ENCODE data around the gene HERPUD2. TPM values are rescaled to one million over a fixed set of nuclear protein-coding genes. Genes with fewer than 3 reads are reported as not detected.

Gene HERPUD2
- total RNA-seq, 1 experiment from 2014 or later: 11.7 TPM

- Histone ChIP-seq H3K9ac (ENCODE audit: low read length) (no peak overlapping the region), H3K4me1 (ENCODE audit: insufficient read depth, low read length) (no peaks in the 10 kb centered on the region), H3F3A (ENCODE audit: low read length, unreplicated experiment) (no peaks in the 10 kb centered on the region), H3K4me3 (ENCODE audit: low read length) (no peak overlapping the region), H3K9me2 (replicated peaks; ENCODE audit: low read length) (no peaks in the 10 kb centered on the region), H2AFZ (ENCODE audit: low read length) (no peak overlapping the region), H4K20me1 (ENCODE audit: low read length) (no peaks in the 10 kb centered on the region), H3K27ac (ENCODE audit: low read length) (no peak overlapping the region), H3K79me2 (ENCODE audit: low read length) (peaks cover 7% of the 10 kb centered on the region), H3K9me3 (ENCODE audit: low read length) (no peaks in the 10 kb centered on the region), H3K36me3 (ENCODE audit: low read depth, low read length) (no peaks in the 10 kb centered on the region), H3K4me2 (ENCODE audit: low read length) (no peak overlapping the region), H3K27me3 (ENCODE audit: low read length) (no peaks in the 10 kb centered on the region)
- DNase-seq (no peak), ATAC-seq (no peak)
- POLR2A ChIA-PET (ENCODE audit: unreplicated experiment): no interaction called here
- BruUV-seq (replicated peaks): no TSS peak
- CTCF ChIA-PET: no interaction called here
- TF ChIP-seq EZH2 (IDR thresholded peaks at IDR 0.05; ENCODE audit: low read length, unreplicated experiment): no peak
- TF ChIP-seq, protein P1, sequence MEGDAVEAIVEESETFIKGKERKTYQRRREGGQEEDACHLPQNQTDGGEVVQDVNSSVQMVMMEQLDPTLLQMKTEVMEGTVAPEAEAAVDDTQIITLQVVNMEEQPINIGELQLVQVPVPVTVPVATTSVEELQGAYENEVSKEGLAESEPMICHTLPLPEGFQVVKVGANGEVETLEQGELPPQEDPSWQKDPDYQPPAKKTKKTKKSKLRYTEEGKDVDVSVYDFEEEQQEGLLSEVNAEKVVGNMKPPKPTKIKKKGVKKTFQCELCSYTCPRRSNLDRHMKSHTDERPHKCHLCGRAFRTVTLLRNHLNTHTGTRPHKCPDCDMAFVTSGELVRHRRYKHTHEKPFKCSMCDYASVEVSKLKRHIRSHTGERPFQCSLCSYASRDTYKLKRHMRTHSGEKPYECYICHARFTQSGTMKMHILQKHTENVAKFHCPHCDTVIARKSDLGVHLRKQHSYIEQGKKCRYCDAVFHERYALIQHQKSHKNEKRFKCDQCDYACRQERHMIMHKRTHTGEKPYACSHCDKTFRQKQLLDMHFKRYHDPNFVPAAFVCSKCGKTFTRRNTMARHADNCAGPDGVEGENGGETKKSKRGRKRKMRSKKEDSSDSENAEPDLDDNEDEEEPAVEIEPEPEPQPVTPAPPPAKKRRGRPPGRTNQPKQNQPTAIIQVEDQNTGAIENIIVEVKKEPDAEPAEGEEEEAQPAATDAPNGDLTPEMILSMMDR (conservative IDR thresholded peaks at IDR 0.05; ENCODE audit: low read depth, low read length): no peak
- TF ChIP-seq EZH2phosphoT487 (IDR thresholded peaks at IDR 0.05; ENCODE audit: borderline replicate concordance, low read length): no peak
- intact Hi-C loops (cut with micrococcal nuclease): no loop called here
Observed at GRCh38 chr7:35652124-35652523, 42.8 kb downstream of the HERPUD2 start.

GRCh38 chr7:35650751-35651150 is 44.2 kb downstream of the HERPUD2 start:
- Histone ChIP-seq H3K27me3 (ENCODE audit: low read length) (no peaks in the 10 kb centered on the region), H3K79me2 (ENCODE audit: low read length) (peaks cover 7% of the 10 kb centered on the region), H2AFZ (ENCODE audit: low read length) (no peak overlapping the region), H3K36me3 (ENCODE audit: low read depth, low read length) (no peaks in the 10 kb centered on the region), H3K4me2 (ENCODE audit: low read length) (no peak overlapping the region), H3K9me3 (ENCODE audit: low read length) (no peaks in the 10 kb centered on the region), H3K9ac (ENCODE audit: low read length) (no peak overlapping the region), H4K20me1 (ENCODE audit: low read length) (no peaks in the 10 kb centered on the region), H3K4me1 (ENCODE audit: insufficient read depth, low read length) (no peaks in the 10 kb centered on the region), H3K4me3 (ENCODE audit: low read length) (no peak overlapping the region), H3F3A (ENCODE audit: low read length, unreplicated experiment) (no peaks in the 10 kb centered on the region), H3K9me2 (replicated peaks; ENCODE audit: low read length) (no peaks in the 10 kb centered on the region), H3K27ac (ENCODE audit: low read length) (no peak overlapping the region)
- TF ChIP-seq EZH2 (IDR thresholded peaks at IDR 0.05; ENCODE audit: low read length, unreplicated experiment): no peak
- no peak for TF ChIP-seq EZH2phosphoT487 (IDR thresholded peaks at IDR 0.05; ENCODE audit: borderline replicate concordance, low read length)
- TF ChIP-seq, protein P1 (conservative IDR thresholded peaks at IDR 0.05; ENCODE audit: low read depth, low read length): no peak
- ATAC-seq: no peak
- no peak for DNase-seq
- ChIA-PET CTCF (no interaction called here), POLR2A (ENCODE audit: unreplicated experiment) (no interaction called here)
- intact Hi-C loops (cut with micrococcal nuclease): no loop called here
- BruUV-seq (replicated peaks): no TSS peak

DNA sequence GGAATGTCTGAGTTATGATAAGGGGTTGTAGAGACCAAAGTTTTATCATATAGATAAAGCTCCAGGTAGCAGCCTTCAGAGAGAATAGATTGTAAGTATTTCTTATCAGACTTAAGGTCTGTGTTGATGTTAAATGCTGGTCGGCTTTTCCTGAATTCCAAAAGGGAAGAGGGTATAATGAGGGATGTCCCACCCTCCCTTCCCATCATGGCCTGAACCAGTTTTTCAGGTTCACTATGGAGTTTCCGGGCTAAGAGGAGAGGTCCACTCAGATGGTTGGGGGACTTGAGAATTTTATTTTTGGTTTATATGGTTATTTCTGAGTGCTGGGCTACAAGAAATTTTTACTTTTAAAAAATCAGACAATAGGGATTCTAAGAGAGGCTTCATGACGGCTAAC is 45.2 kb downstream of the HERPUD2 start:
- TF ChIP-seq EZH2phosphoT487 (IDR thresholded peaks at IDR 0.05; ENCODE audit: borderline replicate concordance, low read length) (no peak), EZH2 (IDR thresholded peaks at IDR 0.05; ENCODE audit: low read length, unreplicated experiment) (no peak)
- TF ChIP-seq, protein P1 (conservative IDR thresholded peaks at IDR 0.05; ENCODE audit: low read depth, low read length): no peak
- no peak for DNase-seq
- ChIA-PET CTCF (no interaction called here), POLR2A (ENCODE audit: unreplicated experiment) (no interaction called here)
- Histone ChIP-seq H3K4me1 (ENCODE audit: insufficient read depth, low read length) (no peaks in the 10 kb centered on the region), H3F3A (ENCODE audit: low read length, unreplicated experiment) (no peaks in the 10 kb centered on the region), H3K79me2 (ENCODE audit: low read length) (peaks cover 7% of the 10 kb centered on the region), H3K27ac (ENCODE audit: low read length) (no peak overlapping the region), H3K4me2 (ENCODE audit: low read length) (no peak overlapping the region), H3K9me2 (replicated peaks; ENCODE audit: low read length) (no peaks in the 10 kb centered on the region), H3K27me3 (ENCODE audit: low read length) (no peaks in the 10 kb centered on the region), H3K9me3 (ENCODE audit: low read length) (no peaks in the 10 kb centered on the region), H3K36me3 (ENCODE audit: low read depth, low read length) (no peaks in the 10 kb centered on the region), H4K20me1 (ENCODE audit: low read length) (no peaks in the 10 kb centered on the region), H2AFZ (ENCODE audit: low read length) (no peak overlapping the region), H3K4me3 (ENCODE audit: low read length) (no peak overlapping the region), H3K9ac (ENCODE audit: low read length) (no peak overlapping the region)
- BruUV-seq (replicated peaks): no TSS peak
- intact Hi-C loops (cut with micrococcal nuclease): no loop called here
- no peak for ATAC-seq

All from PC-3 (cell line).